NAMALWA (cell line): ENCODE results near the gene DIRAS1.

Experiments used
- DNase-seq: peaks from one replicate; pipeline ENCODE4 v3.0.0-alpha.2; 2015; ENCODE audit warnings: low spot score

Gene DIRAS1

GRCh38 chr19:2720777-2721569 lies at the start of gene DIRAS1:
Gene DIRAS1, minus strand, starts transcription at chr19:2721372. Its CDS starts 3,566 bp downstream, at chr19:2717806.
- DNase-seq = no peak

- DNase-seq = no peak
Measured at GRCh38 chr19:2770055-2771013, 49.2 kb upstream of the DIRAS1 start.

GRCh38 chr19:2769218-2769617 lies 48.0 kb upstream of the DIRAS1 start:
- no peak for DNase-seq

GRCh38 chr19:2768365-2769132 lies 47.4 kb upstream of the DIRAS1 start:
- no peak for DNase-seq

- no peak for DNase-seq
Measured at GRCh38 chr19:2767688-2768087, 46.5 kb upstream of the DIRAS1 start.

GRCh38 chr19:2766594-2767372 lies 45.6 kb upstream of the DIRAS1 start:
- no peak for DNase-seq

GRCh38 chr19:2765376-2765775 lies 44.2 kb upstream of the DIRAS1 start:
- DNase-seq = no peak

- DNase-seq = no peak
Measured at GRCh38 chr19:2764945-2765344, 43.8 kb upstream of the DIRAS1 start.

GRCh38 chr19:2763687-2764086 lies 42.5 kb upstream of the DIRAS1 start:
- no peak for DNase-seq

- no peak for DNase-seq
Measured at GRCh38 chr19:2762783-2763496, 41.8 kb upstream of the DIRAS1 start.

GRCh38 chr19:2761876-2762782 lies 41.0 kb upstream of the DIRAS1 start:
- no peak for DNase-seq

GRCh38 chr19:2761309-2761677 lies 40.1 kb upstream of the DIRAS1 start:
- DNase-seq = no peak

GRCh38 chr19:2759965-2760364 lies 38.8 kb upstream of the DIRAS1 start:
- no peak for DNase-seq

GRCh38 chr19:2759362-2759761 lies 38.2 kb upstream of the DIRAS1 start:
- no peak for DNase-seq

GRCh38 chr19:2758601-2759313 lies 37.6 kb upstream of the DIRAS1 start:
- no peak for DNase-seq

GRCh38 chr19:2756921-2757881 lies 36.0 kb upstream of the DIRAS1 start:
- no peak for DNase-seq

- DNase-seq = no peak
Measured at GRCh38 chr19:2756477-2756876, 35.3 kb upstream of the DIRAS1 start.

- no peak for DNase-seq
Measured at GRCh38 chr19:2755811-2756210, 34.6 kb upstream of the DIRAS1 start.
